Vagina (tissue), 2 donors: ENCODE data around the gene POMT2. TPM values are rescaled to one million over a fixed set of nuclear protein-coding genes. Genes with fewer than 3 reads are reported as not detected.

Experiments used
- DNase-seq, 2 donors: peaks; one replicate each; pipeline ENCODE4 v3.0.0-alpha.2; 2017; ENCODE audit errors: extremely low spot score in 2 of 2
- H3K27ac ChIP-seq: fragments of 200-600 bp; sonication (generic); one replicate; pipeline ENCODE4 v1.5.1; 2019
- H3K27me3 ChIP-seq: fragments of 200-600 bp; sonication (generic); one replicate; pipeline ENCODE4 v1.5.1; 2019
- H3K36me3 ChIP-seq, 2 donors: fragments of 200-600 bp; sonication (generic); one replicate each; pipeline ENCODE4 v1.5.1; 2017 to 2019
- H3K4me1 ChIP-seq: fragments of 200-600 bp; sonication (generic); one replicate; pipeline ENCODE4 v1.5.1; 2019
- H3K4me3 ChIP-seq, 2 donors: fragments of 200-600 bp; sonication (generic); 1 replicate in 1 of 2; 2 replicates in 1 of 2; pipeline ENCODE4 v1.5.1; 2016 to 2019
- H3K9me3 ChIP-seq: fragments of 200-600 bp; sonication (generic); one replicate; pipeline ENCODE4 v1.5.1; 2019
- POLR2A ChIP-seq, 2 donors: fragments of 450-650 bp; IDR thresholded peaks; one replicate each; pipeline ENCODE4 v1.6.1; 2017; ENCODE audit warnings: antibody characterized with exemption in 2 of 2, mild to moderate bottlenecking in 2 of 2, moderate library complexity in 2 of 2
- POLR2AphosphoS5 ChIP-seq, 2 donors: sonication (generic); formaldehyde crosslinking; IDR thresholded peaks; one replicate each; pipeline ENCODE4 v1.9.0; 2017; ENCODE audit warnings: antibody characterized with exemption in 2 of 2, mild to moderate bottlenecking in 2 of 2, low read depth in 1 of 2; ENCODE audit not compliant: insufficient read depth in 1 of 2
- intact Hi-C: fragments of 100-400 bp; cut with DNase I; formaldehyde crosslinking; loops from one replicate; pipeline ENCODE4 v1.15.1; 2023
- total RNA-seq: library from RNA; depleted of rRNA; stranded (reverse); fragments of >200 nt; gene quantifications from one replicate; pipeline ENCODE4 v1.2.3, GENCODE V29; 2016
- TF ChIP-seq, protein P1 (sequence below), 3 experiments: fragments of 450-650 bp in 2 of 3; fragments of 200-600 bp in 1 of 3; sonication (generic) in 1 of 3; IDR thresholded peaks; one replicate each; pipeline ENCODE4 v1.5.1; 2017 to 2019; ENCODE audit warnings: antibody characterized with exemption in 3 of 3, mild to moderate bottlenecking in 2 of 3, moderate library complexity in 2 of 3

POMT2 gene
- total RNA-seq, 1 donor from 2014 or later = 33.1 TPM

DNA sequence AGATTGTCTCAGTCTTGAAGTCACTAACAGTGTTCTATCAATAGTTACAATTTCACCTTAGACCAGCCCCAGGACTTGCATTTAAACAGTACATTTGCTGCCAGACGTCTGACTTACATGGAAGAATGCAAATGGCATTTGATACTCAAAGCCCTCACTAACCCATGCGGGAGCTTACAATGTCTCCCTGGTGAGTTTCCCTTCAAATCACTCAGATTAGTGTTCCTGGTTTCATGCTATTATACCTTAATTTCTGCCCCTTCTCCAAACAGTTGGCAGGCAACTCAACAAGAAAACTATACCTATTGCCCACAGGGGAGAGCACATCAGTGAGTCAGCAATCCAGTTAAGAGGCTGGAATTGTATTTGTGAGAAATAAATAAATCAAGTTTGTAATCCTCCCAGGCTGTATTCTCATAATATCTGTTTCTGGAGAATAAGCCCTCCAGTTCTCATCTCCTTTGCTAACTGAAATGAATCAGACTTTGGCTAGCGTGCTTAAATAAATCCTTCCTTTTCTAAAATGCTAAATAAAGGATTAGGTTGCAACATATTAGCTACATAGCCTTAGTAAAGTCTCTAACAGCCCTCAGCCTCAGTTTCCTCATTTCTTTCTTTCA, 23.8 kb upstream of the POMT2 start:
- Histone ChIP-seq H3K27ac (no peak overlapping the region), H3K36me3 (peaks cover 4 to 27% of the 10 kb centered on the region in 2 donors), H3K4me3 (no peak overlapping the region), H3K4me1 (no peaks in the 10 kb centered on the region), H3K9me3 (no peaks in the 10 kb centered on the region), H3K27me3 (no peaks in the 10 kb centered on the region)
- DNase-seq = no peak
- TF ChIP-seq POLR2A (IDR thresholded peaks at IDR 0.05) = no peak
- intact Hi-C loops = no loop called here

DNA sequence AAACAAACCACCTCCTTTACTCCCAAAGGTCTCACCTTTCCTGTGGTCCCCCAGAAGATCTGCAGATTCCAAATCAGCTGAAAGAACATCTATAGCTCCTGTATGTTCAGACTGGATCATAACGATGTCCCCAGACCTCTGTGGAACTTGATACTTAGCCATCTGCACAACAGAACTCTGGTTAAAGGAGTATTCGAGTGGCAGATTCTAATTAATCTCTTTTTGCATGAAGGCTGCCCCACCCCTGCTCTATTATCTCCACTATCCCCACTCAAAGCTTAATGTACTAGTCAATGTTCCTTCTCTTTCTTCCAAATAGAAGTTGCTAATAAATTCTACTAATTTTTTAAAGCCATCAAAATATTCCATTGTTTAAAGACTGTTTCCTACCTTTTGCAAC, 23.0 kb upstream of the POMT2 start:
- Histone ChIP-seq H3K4me1 (no peaks in the 10 kb centered on the region), H3K4me3 (no peak overlapping the region), H3K27me3 (no peaks in the 10 kb centered on the region), H3K27ac (no peak overlapping the region), H3K9me3 (no peaks in the 10 kb centered on the region), H3K36me3 (peaks cover 4 to 27% of the 10 kb centered on the region in 2 donors)
- TF ChIP-seq POLR2AphosphoS5 (IDR thresholded peaks at IDR 0.05; ENCODE audit: insufficient read depth in 1 of 2, low read depth in 1 of 2) = no peak
- TF ChIP-seq, protein P1, sequence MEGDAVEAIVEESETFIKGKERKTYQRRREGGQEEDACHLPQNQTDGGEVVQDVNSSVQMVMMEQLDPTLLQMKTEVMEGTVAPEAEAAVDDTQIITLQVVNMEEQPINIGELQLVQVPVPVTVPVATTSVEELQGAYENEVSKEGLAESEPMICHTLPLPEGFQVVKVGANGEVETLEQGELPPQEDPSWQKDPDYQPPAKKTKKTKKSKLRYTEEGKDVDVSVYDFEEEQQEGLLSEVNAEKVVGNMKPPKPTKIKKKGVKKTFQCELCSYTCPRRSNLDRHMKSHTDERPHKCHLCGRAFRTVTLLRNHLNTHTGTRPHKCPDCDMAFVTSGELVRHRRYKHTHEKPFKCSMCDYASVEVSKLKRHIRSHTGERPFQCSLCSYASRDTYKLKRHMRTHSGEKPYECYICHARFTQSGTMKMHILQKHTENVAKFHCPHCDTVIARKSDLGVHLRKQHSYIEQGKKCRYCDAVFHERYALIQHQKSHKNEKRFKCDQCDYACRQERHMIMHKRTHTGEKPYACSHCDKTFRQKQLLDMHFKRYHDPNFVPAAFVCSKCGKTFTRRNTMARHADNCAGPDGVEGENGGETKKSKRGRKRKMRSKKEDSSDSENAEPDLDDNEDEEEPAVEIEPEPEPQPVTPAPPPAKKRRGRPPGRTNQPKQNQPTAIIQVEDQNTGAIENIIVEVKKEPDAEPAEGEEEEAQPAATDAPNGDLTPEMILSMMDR (IDR thresholded peaks at IDR 0.05) = no peak
- TF ChIP-seq POLR2A (IDR thresholded peaks at IDR 0.05) = no peak
- DNase-seq = no peak
- intact Hi-C loops = no loop called here

DNA sequence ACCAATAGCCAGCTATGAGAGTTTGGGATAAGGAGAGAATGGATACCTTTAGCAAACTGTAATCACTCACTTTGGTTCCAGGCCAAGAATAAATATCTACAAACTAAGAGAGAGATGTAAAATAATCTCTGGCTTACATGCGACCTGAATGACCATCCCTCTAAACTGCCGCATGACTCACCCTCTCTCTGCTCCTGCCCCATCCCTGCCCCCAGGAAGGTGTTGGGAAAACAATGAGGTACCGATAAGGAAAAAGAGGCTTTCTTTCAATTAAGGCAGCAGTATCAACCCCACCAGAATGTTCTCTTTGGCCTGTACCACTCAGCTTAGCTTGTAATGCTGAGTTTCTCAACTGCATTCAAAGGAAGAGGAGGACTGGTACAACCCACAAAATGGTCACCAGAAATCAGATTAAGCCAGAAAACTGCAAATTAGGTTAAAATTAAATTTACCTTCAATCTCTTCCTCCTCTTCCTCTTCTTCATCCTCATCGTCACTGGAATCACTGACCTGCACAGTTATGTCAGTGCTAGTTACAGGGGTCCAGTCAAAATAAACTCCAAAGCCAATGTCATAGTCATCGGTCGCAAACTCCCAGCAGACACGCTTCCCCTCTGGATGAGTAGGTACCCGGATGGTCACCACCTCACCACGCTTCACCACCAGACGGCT, 22.2 kb upstream of the POMT2 start:
- intact Hi-C loops = no loop called here
- Histone ChIP-seq H3K27ac (no peak overlapping the region), H3K27me3 (no peaks in the 10 kb centered on the region), H3K36me3 (peaks cover 4 to 27% of the 10 kb centered on the region in 2 donors), H3K4me3 (no peak overlapping the region), H3K9me3 (no peaks in the 10 kb centered on the region), H3K4me1 (no peaks in the 10 kb centered on the region)
- DNase-seq = no peak
- TF ChIP-seq, protein P1 (IDR thresholded peaks at IDR 0.05) = no peak
- no peak for TF ChIP-seq POLR2A (IDR thresholded peaks at IDR 0.05)
- no peak for TF ChIP-seq POLR2AphosphoS5 (IDR thresholded peaks at IDR 0.05; ENCODE audit: insufficient read depth in 1 of 2, low read depth in 1 of 2)

DNA sequence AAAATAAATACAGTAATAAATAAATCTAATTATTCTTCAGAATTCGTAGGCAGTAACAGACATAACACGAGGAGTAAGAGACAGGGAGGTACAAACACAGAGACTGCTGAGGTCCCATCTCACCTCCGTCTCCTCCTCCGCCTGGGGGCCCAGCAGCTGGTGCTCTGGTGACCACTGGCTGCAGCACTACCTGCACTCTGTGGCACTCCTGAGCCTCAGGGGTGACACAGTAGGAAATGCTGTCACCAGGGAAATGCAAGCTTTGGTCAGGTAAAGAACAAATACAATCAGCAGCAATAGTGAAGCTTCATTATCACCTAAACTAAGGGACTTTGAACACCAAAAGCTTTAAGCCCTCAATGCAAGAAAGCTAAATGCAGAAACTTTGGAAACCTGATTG, 19.7 kb upstream of the POMT2 start:
- Histone ChIP-seq H3K27ac (no peak overlapping the region), H3K4me1 (no peaks in the 10 kb centered on the region), H3K9me3 (no peaks in the 10 kb centered on the region), H3K36me3 (peaks cover 4 to 27% of the 10 kb centered on the region in 2 donors), H3K4me3 (no peak overlapping the region), H3K27me3 (no peaks in the 10 kb centered on the region)
- TF ChIP-seq POLR2AphosphoS5 (IDR thresholded peaks at IDR 0.05; ENCODE audit: insufficient read depth in 1 of 2, low read depth in 1 of 2) = no peak
- TF ChIP-seq, protein P1 (IDR thresholded peaks at IDR 0.05) = no peak
- no peak for TF ChIP-seq POLR2A (IDR thresholded peaks at IDR 0.05)
- no peak for DNase-seq
- intact Hi-C loops = no loop called here

DNA sequence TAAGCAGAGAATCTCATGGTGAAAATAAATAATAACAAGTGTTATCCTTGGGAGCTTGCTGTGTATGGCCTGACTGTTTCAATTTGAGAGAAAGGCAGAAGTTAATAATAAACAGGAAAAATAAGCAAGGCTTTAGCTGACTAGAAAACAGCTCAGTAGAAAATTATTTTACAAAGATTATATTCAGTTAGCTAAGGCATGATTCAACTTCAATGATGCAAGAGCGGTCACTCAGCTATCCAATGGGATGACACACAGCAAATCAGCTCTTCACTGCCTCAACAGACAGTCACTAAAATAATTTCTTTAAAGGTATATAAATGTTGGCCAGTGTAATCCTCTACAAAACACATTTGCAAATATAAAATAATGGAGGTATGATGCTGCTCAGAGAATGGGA, 18.7 kb upstream of the POMT2 start:
- peaks cover 4 to 27% of the 10 kb centered on the region in 2 donors for H3K36me3 ChIP-seq
- no peak for TF ChIP-seq POLR2A (IDR thresholded peaks at IDR 0.05)
- TF ChIP-seq, protein P1 (IDR thresholded peaks at IDR 0.05) = no peak
- TF ChIP-seq POLR2AphosphoS5 (IDR thresholded peaks at IDR 0.05; ENCODE audit: insufficient read depth in 1 of 2, low read depth in 1 of 2) = no peak

More for the DNA sequence above, 18.7 kb upstream of the POMT2 start:
- H3K27ac ChIP-seq = no peak overlapping the region
- no peak overlapping the region for H3K4me3 ChIP-seq
- H3K4me1 ChIP-seq = no peaks in the 10 kb centered on the region
- DNase-seq = no peak
- no peaks in the 10 kb centered on the region for H3K27me3 ChIP-seq
- intact Hi-C loops = no loop called here
- no peaks in the 10 kb centered on the region for H3K9me3 ChIP-seq
